NCI-H128 (cell line): ENCODE measurements around the gene LRRC28.
A peak's percentile ranks its signal among the peaks of the same experiment; 100 is the strongest.
"Not testable (repeated sequence)": the region's sequence is repeated elsewhere in the genome, so short reads cannot be mapped to it uniquely, and the experiment has no call there.

ENCODE experiments used
- DNase-seq: peaks from one replicate; lab custom pipeline; 2025; ENCODE audit not compliant: unreplicated experiment; lab: John Stamatoyannopoulos, UW

The LRRC28 gene

GRCh38 chr15:99250857-99251841 lies at the start of gene LRRC28:
TSS of gene LRRC28 (plus strand) at chr15:99251481. CDS start at chr15:99255958, 4,477 bp downstream.
- peak; percentile 90 for DNase-seq

- DNase-seq, result no peak
Observed at GRCh38 chr15:99202176-99202552, 49.1 kb upstream of the LRRC28 start.

- DNase-seq, result no peak
Observed at GRCh38 chr15:99207672-99208071, 43.6 kb upstream of the LRRC28 start.

- DNase-seq, result no peak
Observed at GRCh38 chr15:99209326-99209725, 42.0 kb upstream of the LRRC28 start.

GRCh38 chr15:99210334-99210733 lies 40.9 kb upstream of the LRRC28 start:
- no peak for DNase-seq

GRCh38 chr15:99211926-99212325 lies 39.4 kb upstream of the LRRC28 start:
- no peak for DNase-seq

GRCh38 chr15:99212406-99212805 lies 38.9 kb upstream of the LRRC28 start:
- DNase-seq, result no peak

GRCh38 chr15:99213187-99213811 lies 38.0 kb upstream of the LRRC28 start:
- DNase-seq, result peak; percentile 31

- DNase-seq, result no peak
Observed at GRCh38 chr15:99224372-99225214, 26.7 kb upstream of the LRRC28 start.

GRCh38 chr15:99226802-99227201 lies 24.5 kb upstream of the LRRC28 start:
- DNase-seq, result no peak

GRCh38 chr15:99228120-99228770 lies 23.0 kb upstream of the LRRC28 start:
- DNase-seq, result no peak

- no peak for DNase-seq
Observed at GRCh38 chr15:99230867-99231266, 20.4 kb upstream of the LRRC28 start.

- DNase-seq, result no peak
Observed at GRCh38 chr15:99232740-99233139, 18.5 kb upstream of the LRRC28 start.

GRCh38 chr15:99234160-99234559 lies 17.1 kb upstream of the LRRC28 start:
- not testable (repeated sequence) for DNase-seq

- DNase-seq, result no peak
Observed at GRCh38 chr15:99238849-99239248, 12.4 kb upstream of the LRRC28 start.

- no peak for DNase-seq
Observed at GRCh38 chr15:99239545-99240198, 11.6 kb upstream of the LRRC28 start.

- DNase-seq, result no peak
Observed at GRCh38 chr15:99241752-99242151, 9.5 kb upstream of the LRRC28 start.

GRCh38 chr15:99244306-99244705 lies 7.0 kb upstream of the LRRC28 start:
- no peak for DNase-seq

- DNase-seq, result no peak
Observed at GRCh38 chr15:99247062-99247461, 4.2 kb upstream of the LRRC28 start.

- DNase-seq, result no peak
Observed at GRCh38 chr15:99248000-99248715, 3.1 kb upstream of the LRRC28 start.
